HEK293T (cell line): ENCODE measurements around the gene SVIL.

Experiments
- CTCF ChIA-PET: fragments of 350-600 bp; formaldehyde crosslinking; extraction: SDS; loops from one replicate; lab custom pipeline; 2021; ENCODE audit warnings: antibody characterized with exemption, inconsistent platforms; lab: Yijun Ruan, JAX
- POLR2A ChIA-PET: fragments of 350-600 bp; formaldehyde crosslinking; extraction: SDS; loops from one replicate; lab custom pipeline; 2020; ENCODE audit warnings: antibody characterized with exemption, inconsistent platforms; lab: Yijun Ruan, JAX
- DNase-seq: peaks from one replicate; pipeline ENCODE4 v3.0.0; 2012; ENCODE audit warnings: mixed read lengths; ENCODE audit errors: extremely low spot score
- ARNT ChIP-seq: fragments of 450-650 bp; IDR thresholded peaks from 2 replicates; pipeline ENCODE4 v1.6.1; 2017; ENCODE audit warnings: mild to moderate bottlenecking
- BHLHE40 ChIP-seq: fragments of 450-650 bp; IDR thresholded peaks from 2 replicates; pipeline ENCODE4 v1.6.1; 2016; ENCODE audit warnings: mild to moderate bottlenecking, moderate library complexity, borderline replicate concordance
- CTBP1 ChIP-seq: fragments of 450-650 bp; IDR thresholded peaks from 2 replicates; pipeline ENCODE4 v1.6.1; 2016; ENCODE audit warnings: borderline replicate concordance
- ELF4 ChIP-seq: fragments of 450-650 bp; IDR thresholded peaks from 2 replicates; pipeline ENCODE4 v1.6.1; 2017; ENCODE audit warnings: antibody characterized with exemption
- FOXA1 ChIP-seq: fragments of 450-650 bp; IDR thresholded peaks from 2 replicates; pipeline ENCODE4 v1.6.1; 2016; ENCODE audit warnings: mild to moderate bottlenecking
- FOXK2 ChIP-seq: fragments of 450-650 bp; IDR thresholded peaks from 2 replicates; pipeline ENCODE4 v1.6.1; 2016; ENCODE audit warnings: mild to moderate bottlenecking
- FOXM1 ChIP-seq: fragments of 450-650 bp; IDR thresholded peaks from 2 replicates; pipeline ENCODE4 v1.6.1; 2017; ENCODE audit warnings: mild to moderate bottlenecking, borderline replicate concordance
- HDGF ChIP-seq: fragments of 450-650 bp; IDR thresholded peaks from 2 replicates; pipeline ENCODE4 v1.6.1; 2017; ENCODE audit warnings: antibody characterized with exemption, borderline replicate concordance
- L3MBTL2 ChIP-seq: fragments of 450-650 bp; conservative IDR thresholded peaks from 2 replicates; pipeline ENCODE4 v1.6.1; 2016; ENCODE audit warnings: mild to moderate bottlenecking
- LEF1 ChIP-seq: fragments of 450-650 bp; IDR thresholded peaks from 2 replicates; pipeline ENCODE4 v1.6.1; 2017; ENCODE audit warnings: mild to moderate bottlenecking, borderline replicate concordance
- NFRKB ChIP-seq: fragments of 450-650 bp; IDR thresholded peaks from 2 replicates; pipeline ENCODE4 v1.6.1; 2016; ENCODE audit warnings: mild to moderate bottlenecking, moderate library complexity
- SP1 ChIP-seq: fragments of 450-650 bp; IDR thresholded peaks from 2 replicates; pipeline ENCODE4 v1.6.1; 2017
- SUZ12 ChIP-seq: fragments of 450-650 bp; IDR thresholded peaks from 2 replicates; pipeline ENCODE4 v1.6.1; 2016; ENCODE audit warnings: mild to moderate bottlenecking
- TARDBP ChIP-seq: fragments of 450-650 bp; IDR thresholded peaks from 2 replicates; pipeline ENCODE4 v1.6.1; 2016
- ZNF384 ChIP-seq: fragments of 450-650 bp; IDR thresholded peaks from 2 replicates; pipeline ENCODE4 v1.6.1; 2016
- TF ChIP-seq, protein P1 (sequence below): fragments of 450-650 bp; IDR thresholded peaks from 2 replicates; pipeline ENCODE4 v1.6.1; 2016

Gene SVIL

GRCh38 chr10:29430101-29430500 is 204.7 kb downstream of the SVIL start:
- no peak for TF ChIP-seq SUZ12
- TF ChIP-seq FOXM1: no peak
- TF ChIP-seq SP1: no peak
- TF ChIP-seq ELF4: no peak
- no peak for TF ChIP-seq FOXA1
- no peak for TF ChIP-seq NFRKB
- no peak for TF ChIP-seq L3MBTL2
- TF ChIP-seq BHLHE40: no peak
- no peak for TF ChIP-seq LEF1
- no peak for TF ChIP-seq ZNF384
- TF ChIP-seq HDGF: no peak
- TF ChIP-seq ARNT: no peak
- ChIA-PET POLR2A (no interaction called here), CTCF (interaction anchor here (0.9 to 1.1 kb wide), 3 partner anchors 9 to 19 kb away, joined by 3 to 4 read pairs (median 3); no protein-coding TSS in a partner anchor)
- DNase-seq: no peak

DNA sequence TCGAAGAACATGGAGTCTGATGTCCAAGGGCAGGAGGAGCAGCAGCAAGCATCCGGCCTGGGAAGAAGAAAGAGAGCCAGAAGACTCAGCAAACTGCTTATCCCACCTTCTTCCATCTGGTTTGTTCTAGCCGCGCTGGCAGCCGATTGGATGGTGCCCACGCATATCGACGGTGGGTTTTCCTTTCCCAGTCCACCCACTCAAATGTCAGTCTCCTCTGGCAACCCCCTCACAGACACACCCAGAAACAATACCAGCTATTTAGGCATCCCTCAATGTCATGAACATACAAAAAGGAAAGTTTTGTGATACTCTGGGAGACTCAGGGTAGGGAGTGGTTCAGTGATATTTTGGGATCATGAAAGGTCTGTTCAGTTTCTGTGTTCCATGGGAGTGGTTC is 206.3 kb downstream of the SVIL start:
- ChIA-PET CTCF (no interaction called here), POLR2A (no interaction called here)
- no peak for DNase-seq

GRCh38 chr10:29427667-29428066 is 207.1 kb downstream of the SVIL start:
- TF ChIP-seq CTBP1 (no peak), FOXM1 (no peak), SP1 (no peak), NFRKB (no peak), SUZ12 (no peak), HDGF (no peak), ELF4 (no peak), ZNF384 (no peak), FOXK2 (no peak), L3MBTL2 (no peak), TARDBP (no peak), ARNT (no peak), BHLHE40 (no peak), FOXA1 (no peak), LEF1 (no peak)
- TF ChIP-seq, protein P1, sequence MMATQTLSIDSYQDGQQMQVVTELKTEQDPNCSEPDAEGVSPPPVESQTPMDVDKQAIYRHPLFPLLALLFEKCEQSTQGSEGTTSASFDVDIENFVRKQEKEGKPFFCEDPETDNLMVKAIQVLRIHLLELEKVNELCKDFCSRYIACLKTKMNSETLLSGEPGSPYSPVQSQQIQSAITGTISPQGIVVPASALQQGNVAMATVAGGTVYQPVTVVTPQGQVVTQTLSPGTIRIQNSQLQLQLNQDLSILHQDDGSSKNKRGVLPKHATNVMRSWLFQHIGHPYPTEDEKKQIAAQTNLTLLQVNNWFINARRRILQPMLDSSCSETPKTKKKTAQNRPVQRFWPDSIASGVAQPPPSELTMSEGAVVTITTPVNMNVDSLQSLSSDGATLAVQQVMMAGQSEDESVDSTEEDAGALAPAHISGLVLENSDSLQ: no peak
- POLR2A ChIA-PET: no interaction called here
- DNase-seq: no peak
- CTCF ChIA-PET: no interaction called here

More for the DNA sequence above, 206.3 kb downstream of the SVIL start:
- TF ChIP-seq SP1 (no peak), FOXA1 (no peak), ZNF384 (no peak), L3MBTL2 (no peak), ARNT (no peak), NFRKB (no peak), SUZ12 (no peak)

- POLR2A ChIA-PET: no interaction called here
- DNase-seq: no peak
- no peak for TF ChIP-seq LEF1
- TF ChIP-seq BHLHE40: no peak
- no peak for TF ChIP-seq ZNF384
- TF ChIP-seq FOXK2: no peak
- TF ChIP-seq L3MBTL2: no peak
- TF ChIP-seq SP1: no peak
- no peak for TF ChIP-seq FOXA1
- no peak for TF ChIP-seq NFRKB
- no peak for TF ChIP-seq SUZ12
- TF ChIP-seq CTBP1: no peak
- no peak for TF ChIP-seq ELF4
- CTCF ChIA-PET: no interaction called here
These were observed 208.4 kb downstream of the SVIL start for GRCh38 chr10:29426420-29426819.

- no peak for DNase-seq
- no peak for TF ChIP-seq NFRKB
- no peak for TF ChIP-seq FOXK2
- no peak for TF ChIP-seq FOXM1
- TF ChIP-seq, protein P1: no peak
- no peak for TF ChIP-seq CTBP1
- no peak for TF ChIP-seq SUZ12
- POLR2A ChIA-PET: no interaction called here
- CTCF ChIA-PET: interaction anchor here (0.7 kb wide), 1 partner anchor 17 kb away, joined by 3 read pairs; no protein-coding TSS in a partner anchor
These were observed 210.8 kb downstream of the SVIL start for GRCh38 chr10:29424017-29424416.

DNA sequence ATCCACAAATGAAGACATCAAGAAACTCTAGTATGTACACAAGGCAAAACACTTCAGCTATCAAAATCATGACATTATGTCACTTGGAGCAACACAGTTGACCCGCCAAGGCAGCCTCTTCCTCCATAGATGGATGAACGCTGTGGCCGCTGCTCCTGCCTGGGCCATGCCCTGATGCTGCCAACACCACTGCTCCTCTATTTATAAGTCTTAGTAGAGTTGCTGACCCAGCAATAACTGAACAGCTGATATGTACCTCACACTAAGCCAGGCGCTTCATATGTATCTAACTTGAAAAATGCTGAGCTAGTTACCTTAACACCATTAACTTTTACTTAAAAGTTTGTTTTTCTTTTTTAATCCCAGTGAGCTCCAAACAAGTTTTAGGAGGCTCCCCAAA is 214.0 kb downstream of the SVIL start:
- no peak for TF ChIP-seq FOXK2
- POLR2A ChIA-PET: no interaction called here
- no peak for DNase-seq
- CTCF ChIA-PET: interaction anchor here (0.9 kb wide), 1 partner anchor 9 kb away, joined by 3 read pairs; no protein-coding TSS in a partner anchor

DNA sequence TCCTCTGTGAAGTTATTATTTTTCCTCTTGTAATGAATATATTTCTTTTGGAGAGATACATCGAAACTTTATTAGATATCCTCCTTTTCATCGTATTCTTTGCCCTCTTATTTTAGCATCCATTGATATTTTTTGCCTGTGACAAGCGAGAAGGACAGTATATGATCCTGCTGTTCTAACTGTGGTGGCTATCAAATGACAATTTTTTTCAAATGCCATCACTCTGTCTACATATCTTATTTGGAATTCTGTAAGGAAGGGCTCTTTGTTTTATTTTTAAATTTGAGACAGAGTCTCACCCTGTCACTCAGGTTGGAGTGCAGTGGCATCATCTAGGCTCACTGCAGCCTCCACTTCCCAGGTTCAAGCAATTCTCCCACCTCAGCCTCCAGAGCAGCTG is 217.4 kb downstream of the SVIL start:
- no peak for DNase-seq
- ChIA-PET POLR2A (no interaction called here), CTCF (no interaction called here)
- TF ChIP-seq LEF1 (no peak), FOXM1 (no peak), SUZ12 (no peak)
- TF ChIP-seq, protein P1: no peak
